ENCODE data around the gene MAN1A1.

GRCh38 chr6:119267126-119267905, 82.2 kb downstream of the MAN1A1 start:
- TF ChIP-seq CTCF (conservative IDR thresholded peaks at IDR 0.05; ENCODE audit: low read depth, low read length) (no peak), MAFK (IDR thresholded peaks at IDR 0.05; ENCODE audit: low read depth, low read length) (no peak), CEBPB (IDR thresholded peaks at IDR 0.05; ENCODE audit: low read depth, low read length) (no peak), RCOR1 (IDR thresholded peaks at IDR 0.05; ENCODE audit: insufficient replicate concordance, low read length) (no peak), POLR2A (IDR thresholded peaks at IDR 0.05; ENCODE audit: low read depth, low read length) (no peak), FOS (IDR thresholded peaks at IDR 0.05; ENCODE audit: low read depth, low read length) (no peak), NFE2L2 (IDR thresholded peaks at IDR 0.05; ENCODE audit: low read depth, low read length) (no peak), SMC3 (IDR thresholded peaks at IDR 0.05; ENCODE audit: low read depth, low read length) (no peak), RAD21 (IDR thresholded peaks at IDR 0.05; ENCODE audit: low read length) (no peak), ELK1 (IDR thresholded peaks at IDR 0.05; ENCODE audit: borderline replicate concordance, low read depth, low read length) (no peak), CHD1 (IDR thresholded peaks at IDR 0.05; ENCODE audit: low read depth, low read length) (no peak), RFX5 (IDR thresholded peaks at IDR 0.05; ENCODE audit: low read depth, low read length) (no peak), MAZ (IDR thresholded peaks at IDR 0.05; ENCODE audit: borderline replicate concordance, low read depth, low read length) (no peak)
